ENCODE results near the gene ADAMTS12. TPM values are rescaled to one million over a fixed set of nuclear protein-coding genes. Genes with fewer than 3 reads are reported as not detected.

ADAMTS12 gene
- total RNA-seq, 2 donors from 2014 or later: 0.42 to 1.1 TPM

GRCh38 chr5:33488558-33489355 lies 403.0 kb downstream of the ADAMTS12 start:
- H3K9ac ChIP-seq (ENCODE audit: low read depth in 2 of 2, low read length in 2 of 2): no peak overlapping the region
- no peaks in the 10 kb centered on the region for H3K4me1 ChIP-seq

DNA sequence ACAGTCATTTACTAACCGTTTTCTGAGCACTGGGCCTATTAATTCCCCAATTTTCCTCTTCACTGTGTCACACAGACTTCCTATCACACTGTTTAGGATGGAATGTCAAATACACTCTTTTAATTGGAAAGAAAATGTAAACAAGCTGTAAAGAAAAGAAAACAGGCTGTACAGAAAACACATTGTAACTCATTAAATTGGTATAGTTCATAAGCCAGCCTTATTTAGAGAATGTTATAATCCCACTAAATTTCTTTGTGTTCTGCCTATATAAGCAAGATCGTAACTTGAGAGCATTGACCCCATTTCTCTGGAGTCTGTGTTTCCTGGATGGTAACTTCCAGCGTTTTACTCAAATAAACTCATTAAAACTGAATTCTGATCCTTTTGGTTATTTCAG lies 404.6 kb downstream of the ADAMTS12 start:
- H3K4me1 ChIP-seq: no peaks in the 10 kb centered on the region
- TF ChIP-seq CTCF (IDR thresholded peaks at IDR 0.05): no peak
- no peaks in the 10 kb centered on the region for H3K9me3 ChIP-seq
- no peaks in the 10 kb centered on the region for H3K36me3 ChIP-seq
- no peak overlapping the region for H3K4me3 ChIP-seq
- no peaks in the 10 kb centered on the region for H3K27me3 ChIP-seq
- intact Hi-C loops (cut with DNase I): no loop called here
- no peak for DNase-seq
- H3K27ac ChIP-seq: no peak overlapping the region
- H3K9ac ChIP-seq (ENCODE audit: low read depth in 2 of 2, low read length in 2 of 2): no peak overlapping the region

More at GRCh38 chr5:33488558-33489355, 403.0 kb downstream of the ADAMTS12 start:
- no peak for DNase-seq
- Histone ChIP-seq H3K36me3 (no peaks in the 10 kb centered on the region), H3K27me3 (no peaks in the 10 kb centered on the region), H3K9me3 (no peaks in the 10 kb centered on the region), H3K27ac (no peak overlapping the region), H3K4me3 (no peak overlapping the region)
- TF ChIP-seq CTCF (IDR thresholded peaks at IDR 0.05): no peak
- intact Hi-C loops (cut with DNase I): no loop called here

GRCh38 chr5:33482335-33482734 lies 409.5 kb downstream of the ADAMTS12 start:
- no peak overlapping the region for H3K4me3 ChIP-seq
- DNase-seq: no peak
- H3K9ac ChIP-seq (ENCODE audit: low read depth in 2 of 2, low read length in 2 of 2): no peak overlapping the region
- no peaks in the 10 kb centered on the region for H3K27me3 ChIP-seq
- intact Hi-C loops (cut with DNase I): no loop called here
- no peak overlapping the region for H3K27ac ChIP-seq
- no peaks in the 10 kb centered on the region for H3K9me3 ChIP-seq
- no peak for TF ChIP-seq CTCF (IDR thresholded peaks at IDR 0.05)
- no peaks in the 10 kb centered on the region for H3K36me3 ChIP-seq
- H3K4me1 ChIP-seq: no peaks in the 10 kb centered on the region

DNA sequence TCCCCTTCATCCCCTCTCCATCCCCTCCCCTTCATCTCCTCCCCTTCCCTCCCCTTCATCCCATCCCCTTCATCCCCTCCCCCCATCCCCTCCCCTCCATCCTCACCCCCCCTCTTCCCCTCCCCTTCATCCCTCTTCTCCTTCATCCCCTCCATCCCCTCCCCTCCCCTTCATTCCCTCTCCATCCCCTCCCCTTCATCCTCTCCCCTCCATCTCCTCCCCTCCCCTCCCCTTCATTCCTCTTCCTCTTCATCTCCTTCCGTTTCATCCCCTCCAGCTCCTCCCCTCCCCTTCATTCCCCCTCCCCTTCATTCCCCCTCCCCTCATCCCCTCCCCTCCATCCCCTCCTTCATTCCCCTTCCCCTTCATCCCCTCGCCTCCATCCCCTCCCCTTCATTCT lies 410.9 kb downstream of the ADAMTS12 start:
- no peak overlapping the region for H3K9ac ChIP-seq (ENCODE audit: low read depth in 2 of 2, low read length in 2 of 2)
- H3K36me3 ChIP-seq: no peaks in the 10 kb centered on the region
- no peak for TF ChIP-seq CTCF (IDR thresholded peaks at IDR 0.05)
- intact Hi-C loops (cut with DNase I): no loop called here
- H3K27me3 ChIP-seq: no peaks in the 10 kb centered on the region
- H3K4me1 ChIP-seq: no peaks in the 10 kb centered on the region
- no peaks in the 10 kb centered on the region for H3K9me3 ChIP-seq
- DNase-seq: no peak
- no peak overlapping the region for H3K4me3 ChIP-seq
- no peak overlapping the region for H3K27ac ChIP-seq

- H3K27me3 ChIP-seq: no peaks in the 10 kb centered on the region
- no peak overlapping the region for H3K4me3 ChIP-seq
- H3K4me1 ChIP-seq: no peaks in the 10 kb centered on the region
- H3K9me3 ChIP-seq: no peaks in the 10 kb centered on the region
- no peak overlapping the region for H3K27ac ChIP-seq
- intact Hi-C loops (cut with DNase I): no loop called here
- TF ChIP-seq CTCF (IDR thresholded peaks at IDR 0.05): no peak
- no peak for DNase-seq
- H3K36me3 ChIP-seq: no peaks in the 10 kb centered on the region
- no peak overlapping the region for H3K9ac ChIP-seq (ENCODE audit: low read depth in 2 of 2, low read length in 2 of 2)
Measured at GRCh38 chr5:33479311-33479710, 412.5 kb downstream of the ADAMTS12 start.
